Measurements from ENCODE around the gene MLX.
"Not testable (repeated sequence)": the region's sequence is repeated elsewhere in the genome, so short reads cannot be mapped to it uniquely, and the experiment has no call there.

The MLX gene

GRCh38 chr17:42581744-42582270 lies 14.9 kb downstream of the MLX start:
- DNase-seq = no peak

GRCh38 chr17:42584880-42585279 lies 18.0 kb downstream of the MLX start:
- DNase-seq = no peak

- no peak for DNase-seq
These were observed 18.5 kb downstream of the MLX start for GRCh38 chr17:42585353-42585752.

GRCh38 chr17:42586514-42587230 lies 19.8 kb downstream of the MLX start:
- no peak for DNase-seq

GRCh38 chr17:42590886-42591285 lies 24.0 kb downstream of the MLX start:
- DNase-seq = no peak

GRCh38 chr17:42591411-42591810 lies 24.5 kb downstream of the MLX start:
- no peak for DNase-seq

- DNase-seq = no peak
These were observed 29.5 kb downstream of the MLX start for GRCh38 chr17:42596386-42596785.

GRCh38 chr17:42598905-42599304 lies 32.0 kb downstream of the MLX start:
- DNase-seq = peak in 1 of 2 experiments; percentile 10

- DNase-seq = no peak
These were observed 36.4 kb downstream of the MLX start for GRCh38 chr17:42603318-42603717.

- DNase-seq = no peak
These were observed 40.9 kb downstream of the MLX start for GRCh38 chr17:42607769-42608168.

- no peak for DNase-seq
These were observed 41.6 kb downstream of the MLX start for GRCh38 chr17:42608305-42609181.

- peak; percentile 94 to 98 for DNase-seq
These were observed 42.4 kb downstream of the MLX start, which contains the start of the genes RETREG3 and TUBG1 for GRCh38 chr17:42609182-42609813. TSS of gene RETREG3 (minus strand) at chr17:42609374. CDS start at chr17:42609324, 50 bp downstream. TSS of gene TUBG1 (plus strand) at chr17:42609683. CDS start at chr17:42609738, 55 bp downstream.

GRCh38 chr17:42609814-42610801 lies 43.2 kb downstream of the MLX start:
- DNase-seq = not testable (repeated sequence)

- no peak for DNase-seq
These were observed 45.1 kb downstream of the MLX start for GRCh38 chr17:42612013-42612412.

GRCh38 chr17:42613699-42614295 lies 46.9 kb downstream of the MLX start:
- no peak for DNase-seq

- no peak for DNase-seq
These were observed 51.1 kb downstream of the MLX start for GRCh38 chr17:42617956-42618431.

- peak in 1 of 2 experiments; percentile 36 for DNase-seq
These were observed 51.7 kb downstream of the MLX start for GRCh38 chr17:42618442-42619150.

- not testable (repeated sequence) for DNase-seq
These were observed 55.1 kb downstream of the MLX start for GRCh38 chr17:42621987-42622386.
